Keratinocyte (primary cell): ENCODE data around the gene RNF151.

Experiments
- CTCF ChIP-seq, 3 experiments: IDR thresholded peaks in 1 of 3; conservative IDR thresholded peaks in 1 of 3; optimal IDR thresholded peaks in 1 of 3; 2 replicates in 2 of 3; 3 replicates in 1 of 3; pipeline versions ENCODE3 to v1.5.1; 2011; ENCODE audit warnings: low read length in 3 of 3, mild to moderate bottlenecking in 3 of 3, moderate library complexity in 2 of 3, control low read depth in 1 of 3, inconsistent platforms in 1 of 3; ENCODE audit not compliant: insufficient read depth in 2 of 3; ENCODE audit errors: extremely low read depth in 1 of 3
- EZH2 ChIP-seq: IDR thresholded peaks from one replicate; pipeline ENCODE4 v1.6.1; 2012; ENCODE audit warnings: inconsistent platforms, mild to moderate bottlenecking, low read length, moderate library complexity

- TF ChIP-seq CTCF (optimal IDR thresholded peaks at IDR 0.05 in 1 of 3, IDR thresholded peaks at IDR 0.05 in 1 of 3, conservative IDR thresholded peaks at IDR 0.05 in 1 of 3; ENCODE audit: extremely low read depth in 1 of 3, insufficient read depth in 2 of 3, low read length in 3 of 3) (no peak), EZH2 (no peak)
These were observed 38.3 kb downstream of the RNF151 start for GRCh38 chr16:2004795-2005517.
